ENCODE measurements around the gene OR2T34. TPM values are rescaled to one million over a fixed set of nuclear protein-coding genes. Genes with fewer than 3 reads are reported as not detected.
"Not testable (repeated sequence)": the region's sequence is repeated elsewhere in the genome, so short reads cannot be mapped to it uniquely, and the experiment has no call there.

Gene OR2T34, protein sequence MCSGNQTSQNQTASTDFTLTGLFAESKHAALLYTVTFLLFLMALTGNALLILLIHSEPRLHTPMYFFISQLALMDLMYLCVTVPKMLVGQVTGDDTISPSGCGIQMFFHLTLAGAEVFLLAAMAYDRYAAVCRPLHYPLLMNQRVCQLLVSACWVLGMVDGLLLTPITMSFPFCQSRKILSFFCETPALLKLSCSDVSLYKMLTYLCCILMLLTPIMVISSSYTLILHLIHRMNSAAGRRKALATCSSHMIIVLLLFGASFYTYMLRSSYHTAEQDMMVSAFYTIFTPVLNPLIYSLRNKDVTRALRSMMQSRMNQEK
- total RNA-seq, result not detected

DNA sequence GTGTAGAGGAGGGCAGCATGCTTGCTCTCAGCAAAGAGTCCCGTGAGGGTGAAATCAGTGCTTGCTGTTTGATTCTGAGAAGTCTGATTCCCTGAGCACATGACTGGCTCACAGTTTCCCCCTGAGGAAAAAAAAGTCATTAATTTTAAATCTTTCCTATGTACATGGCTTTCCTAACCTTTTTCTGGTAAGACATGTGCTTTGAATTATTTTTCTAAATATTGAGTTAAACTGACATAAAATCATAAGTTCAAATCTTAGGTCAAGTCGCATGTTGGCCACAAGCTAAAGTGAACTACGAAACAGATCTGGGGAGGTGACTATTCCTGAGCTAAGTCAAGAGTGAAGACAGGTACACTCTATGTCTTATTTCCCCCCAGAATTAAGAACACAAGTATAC, at the start of gene OR2T34:
Gene OR2T34 (minus strand): TSS at position 101 of the 400 bp plus-strand sequence. CDS start 0 bp downstream, at position 101.
- ATAC-seq (ENCODE audit: low FRiP score); DNase-seq (ENCODE audit: low spot score): not testable (repeated sequence)

DNA sequence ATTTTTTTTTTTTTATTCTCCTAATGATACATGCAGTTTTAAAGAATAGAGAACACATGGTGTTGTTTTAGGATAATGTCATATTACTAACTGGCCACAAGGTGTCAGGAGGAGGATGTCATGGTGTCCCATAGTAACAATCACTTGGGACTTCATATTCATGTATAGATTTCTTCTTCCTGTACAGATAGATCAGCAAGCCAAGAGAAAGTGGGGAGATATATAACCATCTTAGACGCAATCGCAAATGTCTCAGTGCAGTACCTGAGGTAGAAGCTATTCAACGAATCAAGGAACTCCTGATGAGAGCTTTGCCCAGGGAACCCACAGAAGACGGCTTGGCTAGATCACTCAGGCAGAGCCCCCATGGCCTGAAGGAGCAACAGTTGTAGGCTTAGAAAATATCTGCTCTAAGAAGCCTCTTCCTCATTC, 48.0 kb upstream of the OR2T34 start:
- DNase-seq (ENCODE audit: low spot score) (no peak), ATAC-seq (ENCODE audit: low FRiP score) (peak; percentile 61)
- TF ChIP-seq, protein P1, sequence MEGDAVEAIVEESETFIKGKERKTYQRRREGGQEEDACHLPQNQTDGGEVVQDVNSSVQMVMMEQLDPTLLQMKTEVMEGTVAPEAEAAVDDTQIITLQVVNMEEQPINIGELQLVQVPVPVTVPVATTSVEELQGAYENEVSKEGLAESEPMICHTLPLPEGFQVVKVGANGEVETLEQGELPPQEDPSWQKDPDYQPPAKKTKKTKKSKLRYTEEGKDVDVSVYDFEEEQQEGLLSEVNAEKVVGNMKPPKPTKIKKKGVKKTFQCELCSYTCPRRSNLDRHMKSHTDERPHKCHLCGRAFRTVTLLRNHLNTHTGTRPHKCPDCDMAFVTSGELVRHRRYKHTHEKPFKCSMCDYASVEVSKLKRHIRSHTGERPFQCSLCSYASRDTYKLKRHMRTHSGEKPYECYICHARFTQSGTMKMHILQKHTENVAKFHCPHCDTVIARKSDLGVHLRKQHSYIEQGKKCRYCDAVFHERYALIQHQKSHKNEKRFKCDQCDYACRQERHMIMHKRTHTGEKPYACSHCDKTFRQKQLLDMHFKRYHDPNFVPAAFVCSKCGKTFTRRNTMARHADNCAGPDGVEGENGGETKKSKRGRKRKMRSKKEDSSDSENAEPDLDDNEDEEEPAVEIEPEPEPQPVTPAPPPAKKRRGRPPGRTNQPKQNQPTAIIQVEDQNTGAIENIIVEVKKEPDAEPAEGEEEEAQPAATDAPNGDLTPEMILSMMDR (IDR thresholded peaks at IDR 0.05), result no peak

DNA sequence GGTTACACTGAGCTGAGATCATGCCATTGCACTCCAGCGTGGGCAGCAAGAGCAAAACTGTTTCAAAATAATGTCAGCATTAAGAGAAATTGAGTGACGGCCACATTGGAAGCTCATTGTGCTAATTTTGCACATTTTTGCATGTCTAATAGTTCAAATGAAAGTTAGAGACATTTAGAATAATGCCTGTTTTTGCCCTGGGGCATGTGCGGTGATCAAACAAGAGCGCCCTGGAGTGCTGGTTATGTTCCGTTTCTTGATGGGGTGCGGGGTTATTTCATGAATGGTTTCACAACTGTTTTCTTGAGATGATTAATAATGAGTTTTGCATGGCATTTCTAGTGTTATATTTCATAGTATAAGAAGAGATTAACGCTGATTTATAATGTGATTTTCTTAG, 47.2 kb upstream of the OR2T34 start:
- TF ChIP-seq, protein P1 (IDR thresholded peaks at IDR 0.05), result no peak
- ATAC-seq (ENCODE audit: low FRiP score), result no peak

DNA sequence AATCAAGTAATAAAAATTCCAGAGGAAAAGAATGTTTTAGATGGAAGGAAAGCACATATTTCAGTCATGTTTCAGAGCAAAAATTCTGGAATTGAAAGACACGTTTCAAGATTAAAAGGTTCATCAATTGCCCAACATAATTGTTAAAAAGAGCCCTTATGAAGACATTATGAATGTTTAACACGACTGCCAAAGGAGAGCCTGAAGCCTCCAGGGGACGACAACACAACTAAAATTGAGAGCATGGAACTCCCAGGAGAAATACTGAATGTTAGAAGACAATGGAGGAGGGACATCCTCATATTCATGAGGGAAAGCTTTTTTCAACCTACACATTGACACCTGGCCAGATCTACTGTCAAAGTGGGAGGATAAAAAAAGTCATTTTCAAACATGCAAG, 44.3 kb upstream of the OR2T34 start:
- peak; percentile 73 for ATAC-seq (ENCODE audit: low FRiP score)
- DNase-seq (ENCODE audit: low spot score), result peak; percentile 59
- TF ChIP-seq, protein P1 (IDR thresholded peaks at IDR 0.05), result no peak

More for the DNA sequence above, 47.2 kb upstream of the OR2T34 start:
- no peak for DNase-seq (ENCODE audit: low spot score)

DNA sequence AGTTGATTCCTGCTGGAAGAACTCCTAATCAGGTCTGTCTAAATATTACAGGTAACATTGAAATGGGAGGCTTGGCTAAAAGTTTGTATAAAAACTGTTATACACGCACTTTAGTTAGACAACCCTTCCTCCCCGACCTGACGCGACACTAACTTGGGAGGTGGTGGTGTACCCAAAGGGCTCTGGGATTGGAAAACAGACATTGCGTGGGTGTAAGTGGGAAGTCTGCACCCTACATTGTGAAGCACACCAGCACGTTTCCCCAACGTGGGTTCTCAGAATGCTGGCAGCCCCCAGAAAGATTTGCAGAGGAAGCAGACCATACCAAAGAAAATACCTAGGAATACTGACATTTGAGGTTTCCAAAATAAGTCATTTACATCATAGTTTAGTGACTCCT, 43.6 kb upstream of the OR2T34 start:
- no peak for ATAC-seq (ENCODE audit: low FRiP score)
- TF ChIP-seq, protein P1 (IDR thresholded peaks at IDR 0.05), result no peak

DNA sequence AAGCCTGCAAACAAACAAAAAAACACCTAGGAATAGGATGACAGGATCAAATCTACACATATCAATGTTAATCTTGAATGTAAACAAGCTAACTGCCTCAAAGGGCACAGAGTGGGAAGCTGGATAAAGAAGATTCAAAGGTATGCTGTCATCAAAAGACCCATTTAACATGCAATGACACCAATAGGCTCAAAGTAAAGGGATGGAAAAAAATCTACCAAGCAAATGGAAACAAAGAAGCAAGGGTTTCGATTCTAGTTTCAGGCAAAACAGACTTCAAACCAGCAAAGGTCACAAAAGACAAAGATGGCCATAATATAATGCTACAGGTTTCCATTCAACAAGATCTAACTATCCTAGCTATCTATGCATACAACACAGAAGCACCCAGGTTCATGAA, 39.2 kb upstream of the OR2T34 start:
- no peak for ATAC-seq (ENCODE audit: low FRiP score)
- TF ChIP-seq, protein P1 (IDR thresholded peaks at IDR 0.05), result no peak
- no peak for DNase-seq (ENCODE audit: low spot score)

More for the DNA sequence above, 43.6 kb upstream of the OR2T34 start:
- no peak for DNase-seq (ENCODE audit: low spot score)

DNA sequence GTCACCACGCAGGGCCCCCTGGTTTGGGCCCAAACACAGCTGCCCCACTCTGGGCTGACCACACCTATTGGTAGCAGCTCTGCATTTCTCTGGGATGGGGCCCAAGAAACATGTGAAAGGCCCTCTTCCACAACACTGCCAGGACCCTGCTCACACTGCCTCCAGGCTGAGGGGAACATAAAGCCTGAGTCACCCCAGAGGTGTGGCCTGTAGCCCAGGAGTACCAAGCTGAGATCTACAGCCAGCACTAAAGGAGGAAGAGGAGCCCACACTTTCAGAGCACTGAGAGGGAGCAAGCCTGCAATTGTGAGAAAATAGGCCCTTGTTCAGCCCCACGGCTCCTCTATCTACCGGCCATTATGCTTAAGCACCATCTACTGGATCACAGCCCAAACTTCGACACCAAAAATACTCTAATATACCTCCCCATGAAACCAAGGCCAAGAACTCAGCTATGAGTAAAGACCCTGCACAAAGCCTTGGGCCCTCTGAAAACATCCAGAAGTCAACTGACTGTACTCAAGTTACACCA, 37.4 kb upstream of the OR2T34 start:
- DNase-seq (ENCODE audit: low spot score) (no peak), ATAC-seq (ENCODE audit: low FRiP score) (no peak)

More for the DNA sequence above, 37.4 kb upstream of the OR2T34 start:
- TF ChIP-seq, protein P1 (IDR thresholded peaks at IDR 0.05), result no peak

All from omental fat pad (tissue), 4 donors.